T-cell (primary cell): ENCODE measurements around the gene SLC25A10. TPM values are rescaled to one million over a fixed set of nuclear protein-coding genes. Genes with fewer than 3 reads are reported as not detected.

Experiments used
- ATAC-seq, 4 experiments: fragments of 200-7000 bp in 3 of 4; fragments of 150-1000 bp in 1 of 4; cut with Tn5 transposase; replicated peaks in 1 of 4; 1 replicate in 3 of 4; 2 replicates in 1 of 4; pipeline ENCODE4 v1.10.0; 2021; ENCODE audit warnings: moderate library complexity in 3 of 4, mild to moderate bottlenecking in 2 of 4, moderate number of reproducible peaks in 1 of 4
- CTCF ChIA-PET, 2 donors: fragments of 300-600 bp; sonication (Branson Sonifier 250); formaldehyde crosslinking; loops; one replicate each; lab custom pipeline; 2022; ENCODE audit warnings: antibody characterized with exemption in 2 of 2; lab: Charles Lee
- POLR2A ChIA-PET, 2 donors: fragments of 300-600 bp; sonication (Branson Sonifier 250); formaldehyde crosslinking; loops; one replicate each; lab custom pipeline; 2022; ENCODE audit warnings: antibody characterized with exemption in 2 of 2; lab: Charles Lee
- DNase-seq, 35 experiments: peaks; one replicate each; pipeline versions ENCODE4 v3.0.0 to v3.0.0-alpha.2; 2013 to 2023
- H3K27ac ChIP-seq: one replicate; pipeline ENCODE4 v1.5.1; 2013; ENCODE audit warnings: low read length
- H3K27me3 ChIP-seq, 2 experiments: replicated peaks in 1 of 2; 1 replicate in 1 of 2; 2 replicates in 1 of 2; pipeline versions ENCODE4 v1.6.1 to v1.7.0; 2013; ENCODE audit warnings: low read length in 1 of 2, mixed read lengths in 1 of 2; ENCODE audit not compliant: control insufficient read depth in 2 of 2, insufficient read depth in 2 of 2; ENCODE audit errors: extremely low read depth in 1 of 2
- H3K36me3 ChIP-seq, 2 donors: 1 replicate in 1 of 2; 2 replicates in 1 of 2; pipeline versions ENCODE4 v1.6.1 to v1.7.0; 2013; ENCODE audit warnings: low read length in 1 of 2; ENCODE audit not compliant: control insufficient read depth in 2 of 2, insufficient read depth in 1 of 2; ENCODE audit errors: extremely low read depth in 1 of 2
- H3K4me1 ChIP-seq, 2 experiments: 1 replicate in 1 of 2; 2 replicates in 1 of 2; pipeline versions ENCODE4 v1.6.1 to v1.7.0; 2013; ENCODE audit warnings: low read length in 2 of 2, mixed read lengths in 1 of 2; ENCODE audit not compliant: insufficient read depth in 2 of 2, control insufficient read depth in 1 of 2; ENCODE audit errors: extremely low read depth in 1 of 2
- H3K4me3 ChIP-seq, 2 donors: 1 replicate in 1 of 2; 2 replicates in 1 of 2; pipeline versions ENCODE4 v1.5.1 to v1.7.0; 2013; ENCODE audit warnings: mild to moderate bottlenecking in 2 of 2, low read length in 1 of 2, moderate library complexity in 1 of 2; ENCODE audit not compliant: control insufficient read depth in 1 of 2; ENCODE audit errors: extremely low read depth in 1 of 2
- H3K9me3 ChIP-seq: 2 replicates; pipeline ENCODE4 v1.7.0; 2013
- H3K27ac Mint-ChIP-seq, 2 donors: one replicate each; pipeline ENCODE4 v1.8.0; 2020 to 2021; ENCODE audit warnings: mild to moderate bottlenecking in 2 of 2, mixed read lengths in 2 of 2
- H3K27me3 Mint-ChIP-seq, 2 donors: one replicate each; pipeline ENCODE4 v1.8.0; 2021 to 2022; ENCODE audit warnings: mixed read lengths in 2 of 2
- H3K36me3 Mint-ChIP-seq: one replicate; pipeline ENCODE4 v1.8.0; 2021; ENCODE audit warnings: mixed read lengths
- H3K4me1 Mint-ChIP-seq, 3 donors: one replicate each; pipeline ENCODE4 v1.8.0; 2020 to 2022; ENCODE audit warnings: mixed read lengths in 3 of 3, mild to moderate bottlenecking in 1 of 3
- H3K4me3 Mint-ChIP-seq, 3 donors: one replicate each; pipeline ENCODE4 v1.8.0; 2020 to 2022; ENCODE audit warnings: mild to moderate bottlenecking in 3 of 3, mixed read lengths in 3 of 3, moderate library complexity in 3 of 3
- H3K9me3 Mint-ChIP-seq, 3 donors: one replicate each; pipeline ENCODE4 v1.8.0; 2020 to 2022; ENCODE audit warnings: mixed read lengths in 3 of 3
- WGBS: methylation state at CpG from one replicate; pipeline ENCODE4 v1.1.5; 2013; ENCODE audit warnings: missing lambda C conversion rate; ENCODE audit not compliant: insufficient coverage; 5-methylcytosine and 5-hydroxymethylcytosine counted together
- total RNA-seq, 35 experiments: library from RNA in 6 of 35; stranded (reverse) in 6 of 35; fragments of 120-200 nt in 1 of 35; gene quantifications; one replicate each; pipeline versions ENCODE4 v1.2.1 to v1.2.4 and lab custom pipeline; 2013 to 2026

The SLC25A10 gene
- total RNA-seq, 5 donors from 2014 or later (not counting 1 experiment from before 2014, with no cell fraction given), result 3.3 to 8.3 (median 7.4) TPM

DNA sequence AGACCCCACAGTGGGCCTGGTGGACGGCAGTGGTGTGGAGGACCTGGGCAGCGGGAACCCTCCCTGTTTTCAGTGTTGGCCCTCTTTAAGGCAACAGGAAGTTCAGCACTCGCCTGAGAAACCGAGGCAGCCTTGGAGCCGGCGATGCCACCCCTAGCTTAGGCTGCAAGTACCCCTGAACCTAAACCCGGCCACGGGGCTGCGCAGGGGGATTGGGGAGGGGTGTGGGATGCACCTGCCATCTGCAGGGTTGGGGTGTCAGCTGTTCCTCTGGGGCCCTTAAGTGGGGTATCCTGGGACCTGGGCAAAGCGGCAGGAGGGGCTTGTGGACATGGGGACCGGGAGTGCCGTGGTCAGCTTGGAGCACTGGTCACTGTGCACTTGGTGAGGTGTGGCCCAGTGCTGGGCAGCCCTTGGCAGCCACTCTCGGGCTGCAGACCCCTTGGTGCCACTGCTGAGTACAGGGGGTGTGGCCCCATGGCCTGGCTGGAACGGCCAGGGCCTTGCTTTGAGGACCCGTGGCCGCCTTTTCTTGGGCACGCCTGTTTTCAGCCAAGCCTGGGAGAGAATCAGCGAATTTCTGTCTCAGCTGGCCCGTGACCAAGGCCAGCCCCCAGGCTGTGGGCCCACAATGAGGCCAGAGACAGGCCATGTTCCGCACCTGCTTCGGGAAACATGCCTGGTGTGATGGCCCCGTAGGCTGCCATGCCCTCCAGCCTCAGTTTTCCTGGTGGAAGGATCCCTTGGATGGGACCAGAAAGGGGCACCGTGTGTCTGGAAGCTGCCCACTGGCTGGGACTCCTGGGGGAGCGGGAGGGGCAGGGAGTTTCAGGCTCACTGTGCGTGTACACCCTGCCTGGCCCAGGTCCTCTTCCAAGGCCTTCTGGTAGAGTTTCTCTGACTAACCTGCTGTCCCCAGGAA is 4.1 kb upstream of the SLC25A10 start:
- POLR2A ChIA-PET, result interaction anchor here in 1 of 2 donors (0.6 kb wide), 1 partner anchor 190 kb away, joined by 5 read pairs; no protein-coding TSS in a partner anchor

DNA sequence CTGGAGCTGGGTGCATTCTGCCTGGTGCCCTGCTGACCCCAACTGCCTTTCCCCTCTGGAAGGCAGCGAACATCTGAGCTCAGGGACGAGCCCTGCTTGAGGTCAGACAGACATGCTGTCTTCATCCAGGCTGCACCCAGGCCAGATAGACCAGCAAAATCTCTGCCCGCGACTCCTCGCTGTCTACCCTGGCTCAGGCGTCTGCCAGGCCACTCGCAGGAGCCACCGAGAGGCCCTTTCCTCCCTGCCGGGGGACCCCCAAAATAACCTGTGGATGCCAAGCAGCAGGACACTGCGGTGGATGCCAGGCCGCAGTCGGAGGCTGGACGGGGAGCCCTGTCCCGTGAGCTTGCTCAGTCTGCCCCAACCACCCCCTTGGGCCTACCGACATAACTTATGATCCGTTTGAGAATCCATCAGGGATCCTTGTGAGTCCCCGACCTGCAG is 3.3 kb upstream of the SLC25A10 start:
- H3K27me3 ChIP-seq, result peaks cover 0 to 3% of the 10 kb centered on the region in 2 experiments
- ATAC-seq (no peak), DNase-seq (no peak)
- H3K4me3 ChIP-seq, result no peak overlapping the region
- H3K27ac Mint-ChIP-seq, result no peak overlapping the region
- peaks cover 14 to 33% (median 29%) of the 10 kb centered on the region in 3 donors for H3K4me1 Mint-ChIP-seq
- H3K9me3 Mint-ChIP-seq, result no peaks in the 10 kb centered on the region
- H3K9me3 ChIP-seq, result no peaks in the 10 kb centered on the region
- peaks cover 15% of the 10 kb centered on the region for H3K36me3 Mint-ChIP-seq
- no peaks in the 10 kb centered on the region for H3K27me3 Mint-ChIP-seq
- POLR2A ChIA-PET, result no interaction called here
- peaks cover 13 to 19% of the 10 kb centered on the region in 2 donors for H3K36me3 ChIP-seq
- H3K4me3 Mint-ChIP-seq, result no peak overlapping the region
- H3K4me1 ChIP-seq, result peaks cover 18 to 43% of the 10 kb centered on the region in 2 experiments
- WGBS, result 94% methylated on average over 17 of the region's 17 CpGs
- no peak overlapping the region for H3K27ac ChIP-seq
- CTCF ChIA-PET, result no interaction called here

More for the DNA sequence above, 4.1 kb upstream of the SLC25A10 start:
- 93% methylated on average over 24 of the region's 25 CpGs for WGBS
- Histone ChIP-seq H3K27me3 (peaks cover 0 to 3% of the 10 kb centered on the region in 2 experiments), H3K36me3 (peaks cover 13 to 19% of the 10 kb centered on the region in 2 donors), H3K27ac (no peak overlapping the region), H3K4me1 (peaks cover 14 to 38% of the 10 kb centered on the region in 2 experiments), H3K4me3 (no peak overlapping the region), H3K9me3 (no peaks in the 10 kb centered on the region)
- Mint-ChIP-seq H3K27me3 (no peaks in the 10 kb centered on the region), H3K27ac (no peak overlapping the region), H3K4me3 (no peak overlapping the region), H3K36me3 (peaks cover 15% of the 10 kb centered on the region), H3K9me3 (no peaks in the 10 kb centered on the region), H3K4me1 (peaks cover 13 to 33% (median 27%) of the 10 kb centered on the region in 3 donors)
- DNase-seq (no peak), ATAC-seq (no peak)
- CTCF ChIA-PET, result no interaction called here

DNA sequence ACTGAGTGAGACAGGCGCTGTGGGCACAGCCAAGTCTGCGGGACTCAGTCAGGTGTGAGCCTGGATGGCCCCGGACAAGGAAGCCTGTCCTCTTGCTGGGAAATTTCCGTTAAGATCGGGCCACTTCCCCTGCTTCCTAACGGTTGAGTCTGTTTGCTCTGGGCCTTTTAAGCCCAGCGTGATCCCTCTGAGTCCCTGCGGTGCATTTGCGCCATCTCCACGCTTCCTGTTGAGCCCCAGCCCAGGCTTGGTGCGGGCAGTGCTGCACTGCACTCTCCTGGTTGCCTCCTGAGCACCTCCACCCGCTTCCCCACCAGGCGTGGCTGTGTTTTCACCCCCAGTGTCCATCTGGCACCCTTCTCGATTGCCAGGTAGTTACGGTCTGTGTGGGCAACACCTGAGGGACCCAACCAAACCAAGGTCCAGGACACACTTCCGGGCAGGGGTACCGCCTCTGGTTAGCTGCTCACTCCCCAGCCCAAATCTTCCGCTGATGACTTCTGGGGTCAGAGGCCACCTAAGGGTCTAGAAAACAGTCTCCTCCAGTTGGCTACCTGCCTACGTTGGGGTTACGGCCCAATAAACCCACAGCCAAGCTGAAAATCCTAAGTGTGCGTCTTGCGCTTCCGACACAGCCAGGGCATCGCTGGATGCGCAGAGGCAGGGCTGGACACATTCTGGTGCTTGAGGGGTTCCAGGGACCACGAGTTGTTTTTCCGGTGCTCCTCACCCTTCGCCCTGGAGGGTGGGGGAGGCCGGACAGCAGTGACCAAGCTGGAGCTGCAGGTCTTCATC is 1.4 kb upstream of the SLC25A10 start:
- H3K4me3 Mint-ChIP-seq, result peak overlapping the region in 2 of 3 donors; percentile 70 to 82
- H3K27me3 Mint-ChIP-seq, result no peaks in the 10 kb centered on the region
- DNase-seq, result peak in 1 of 35 experiments; percentile 39

DNA sequence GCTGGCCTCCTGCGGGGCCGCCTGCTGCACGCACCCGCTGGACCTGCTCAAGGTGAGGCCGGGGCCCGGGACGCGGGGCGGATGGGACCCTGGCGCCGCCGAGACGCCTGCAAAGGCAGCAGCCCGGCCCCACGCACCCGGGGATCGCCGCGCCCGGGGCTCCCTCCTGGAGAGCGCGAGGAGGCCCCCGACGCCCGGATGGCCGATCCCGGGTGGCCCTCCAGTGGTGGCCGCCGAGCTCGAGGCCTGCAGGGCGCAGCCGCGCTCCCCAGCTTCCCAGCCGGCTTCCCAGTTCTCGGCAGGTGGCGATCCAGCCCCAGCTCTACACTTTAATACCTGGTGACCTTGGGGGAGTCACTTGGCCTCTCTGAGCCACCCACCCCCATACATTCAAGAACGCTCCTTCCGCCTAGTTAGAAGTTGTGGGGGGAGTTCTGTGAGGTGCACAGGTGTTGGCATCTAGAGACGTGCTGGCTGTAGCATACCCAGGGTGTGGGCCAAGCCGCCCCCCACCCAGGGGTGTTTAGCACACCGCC is 452 bp downstream of the SLC25A10 start:
- ATAC-seq, result peak in 3 of 4 experiments; percentile 13 to 31 (median 24)
- peak overlapping the region; percentile 73 to 85 (median 82) for H3K4me3 Mint-ChIP-seq
- Histone ChIP-seq H3K9me3 (no peaks in the 10 kb centered on the region), H3K4me1 (peaks cover 15 to 38% of the 10 kb centered on the region in 2 experiments), H3K27ac (no peak overlapping the region), H3K4me3 (peak overlapping the region; percentile 37 to 51), H3K36me3 (peaks cover 2 to 5% of the 10 kb centered on the region in 2 donors), H3K27me3 (peaks cover 0 to 3% of the 10 kb centered on the region in 2 experiments)
- no peaks in the 10 kb centered on the region for H3K27me3 Mint-ChIP-seq
- ChIA-PET CTCF (no interaction called here), POLR2A (no interaction called here)
- peak overlapping the region; percentile 40 to 45 for H3K27ac Mint-ChIP-seq
- no peaks in the 10 kb centered on the region for H3K36me3 Mint-ChIP-seq
- peaks cover 14 to 22% (median 17%) of the 10 kb centered on the region in 3 donors for H3K4me1 Mint-ChIP-seq
- DNase-seq, result peak in 1 of 35 experiments; percentile 19
- no peaks in the 10 kb centered on the region for H3K9me3 Mint-ChIP-seq
- WGBS, result 5% methylated on average over 36 of the region's 41 CpGs

More for the DNA sequence above, 1.4 kb upstream of the SLC25A10 start:
- no peak for ATAC-seq
- peaks cover 0 to 3% of the 10 kb centered on the region in 2 experiments for H3K27me3 ChIP-seq
- WGBS, result 37% methylated on average over 29 of the region's 29 CpGs
- ChIA-PET CTCF (no interaction called here), POLR2A (no interaction called here)
- peaks cover 15 to 38% of the 10 kb centered on the region in 2 experiments for H3K4me1 ChIP-seq
- Mint-ChIP-seq H3K4me1 (peaks cover 14 to 25% (median 18%) of the 10 kb centered on the region in 3 donors), H3K9me3 (no peaks in the 10 kb centered on the region), H3K36me3 (peaks cover 9% of the 10 kb centered on the region), H3K27ac (peak overlapping the region; percentile 4 to 55)
- peaks cover 12 to 13% of the 10 kb centered on the region in 2 donors for H3K36me3 ChIP-seq
- peak overlapping the region; percentile 49 to 60 for H3K4me3 ChIP-seq
- H3K9me3 ChIP-seq, result no peaks in the 10 kb centered on the region
- H3K27ac ChIP-seq, result no peak overlapping the region

DNA sequence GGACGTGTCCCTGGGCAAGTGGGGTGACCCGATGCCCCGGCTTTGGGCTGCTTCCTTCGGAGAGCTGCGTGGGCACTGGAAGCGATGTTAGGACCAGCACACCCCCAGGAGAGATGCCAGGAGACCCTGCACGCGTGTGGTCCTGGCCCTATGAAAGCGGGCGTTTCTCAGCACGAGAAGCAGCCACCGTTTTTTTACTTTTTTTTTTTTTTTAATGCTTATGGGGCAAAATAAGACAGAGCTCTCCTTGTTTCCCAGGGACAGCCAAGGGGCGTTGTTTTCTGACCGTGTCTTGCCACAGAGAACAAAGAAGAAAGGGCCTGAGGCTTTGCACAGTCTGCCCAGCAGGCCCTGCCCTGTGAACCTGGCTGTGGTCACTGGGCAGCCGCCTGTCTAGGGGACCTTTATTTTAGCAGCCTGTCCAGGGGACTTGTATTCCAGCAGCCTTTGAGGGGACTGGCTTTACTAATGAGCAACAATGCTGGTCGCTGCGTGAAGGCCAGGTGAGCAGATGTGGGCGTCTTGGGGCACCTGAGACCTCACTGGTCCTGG is 996 bp downstream of the SLC25A10 start:
- POLR2A ChIA-PET, result no interaction called here
- Mint-ChIP-seq H3K27ac (peak overlapping the region; percentile 40 to 45), H3K27me3 (no peaks in the 10 kb centered on the region), H3K9me3 (no peaks in the 10 kb centered on the region), H3K4me3 (peak overlapping the region; percentile 73 to 85 (median 82)), H3K36me3 (no peaks in the 10 kb centered on the region), H3K4me1 (peaks cover 14 to 22% (median 17%) of the 10 kb centered on the region in 3 donors)
- Histone ChIP-seq H3K9me3 (no peaks in the 10 kb centered on the region), H3K27me3 (peaks cover 0 to 3% of the 10 kb centered on the region in 2 experiments), H3K36me3 (peaks cover 0 to 5% of the 10 kb centered on the region in 2 donors), H3K27ac (no peak overlapping the region), H3K4me3 (peak overlapping the region; percentile 37 to 51), H3K4me1 (peaks cover 15 to 38% of the 10 kb centered on the region in 2 experiments)
- DNase-seq (no peak), ATAC-seq (no peak)
- CTCF ChIA-PET, result no interaction called here
- 64% methylated on average over 15 of the region's 18 CpGs for WGBS
